Measurements from ENCODE around the gene PXMP4. TPM values are rescaled to one million over a fixed set of nuclear protein-coding genes. Genes with fewer than 3 reads are reported as not detected.
"Not testable (repeated sequence)": the region's sequence is repeated elsewhere in the genome, so short reads cannot be mapped to it uniquely, and the experiment has no call there.

Gene PXMP4
- total and polyA plus RNA-seq, 8 donors, result 11.6 to 47.5 (median 15.1) TPM

- Histone ChIP-seq H3K4me1 (no peaks in the 10 kb centered on the region), H3K27ac (no peak overlapping the region), H3K36me3 (peaks cover 0 to 25% of the 10 kb centered on the region in 2 donors), H3K9me3 (peaks cover 0 to 3% of the 10 kb centered on the region in 2 donors), H3K4me3 (no peak overlapping the region), H3K27me3 (no peaks in the 10 kb centered on the region)
- TF ChIP-seq, protein P1, sequence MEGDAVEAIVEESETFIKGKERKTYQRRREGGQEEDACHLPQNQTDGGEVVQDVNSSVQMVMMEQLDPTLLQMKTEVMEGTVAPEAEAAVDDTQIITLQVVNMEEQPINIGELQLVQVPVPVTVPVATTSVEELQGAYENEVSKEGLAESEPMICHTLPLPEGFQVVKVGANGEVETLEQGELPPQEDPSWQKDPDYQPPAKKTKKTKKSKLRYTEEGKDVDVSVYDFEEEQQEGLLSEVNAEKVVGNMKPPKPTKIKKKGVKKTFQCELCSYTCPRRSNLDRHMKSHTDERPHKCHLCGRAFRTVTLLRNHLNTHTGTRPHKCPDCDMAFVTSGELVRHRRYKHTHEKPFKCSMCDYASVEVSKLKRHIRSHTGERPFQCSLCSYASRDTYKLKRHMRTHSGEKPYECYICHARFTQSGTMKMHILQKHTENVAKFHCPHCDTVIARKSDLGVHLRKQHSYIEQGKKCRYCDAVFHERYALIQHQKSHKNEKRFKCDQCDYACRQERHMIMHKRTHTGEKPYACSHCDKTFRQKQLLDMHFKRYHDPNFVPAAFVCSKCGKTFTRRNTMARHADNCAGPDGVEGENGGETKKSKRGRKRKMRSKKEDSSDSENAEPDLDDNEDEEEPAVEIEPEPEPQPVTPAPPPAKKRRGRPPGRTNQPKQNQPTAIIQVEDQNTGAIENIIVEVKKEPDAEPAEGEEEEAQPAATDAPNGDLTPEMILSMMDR (IDR thresholded peaks at IDR 0.05), result no peak
- intact Hi-C loops (cut with DNase I), result no loop called here
- ATAC-seq, result peak; percentile 69
- peak in 1 of 4 donors; percentile 59 for DNase-seq
Measured at GRCh38 chr20:33702861-33703260, 17.2 kb downstream of the PXMP4 start.

GRCh38 chr20:33701629-33702450 is 18.3 kb downstream of the PXMP4 start:
- Histone ChIP-seq H3K4me3 (no peak overlapping the region), H3K27ac (no peak overlapping the region), H3K36me3 (peaks cover 0 to 14% of the 10 kb centered on the region in 2 donors), H3K4me1 (no peaks in the 10 kb centered on the region), H3K27me3 (no peaks in the 10 kb centered on the region), H3K9me3 (peaks cover 0 to 3% of the 10 kb centered on the region in 2 donors)
- DNase-seq (peak in 1 of 4 donors; percentile 24), ATAC-seq (no peak)
- intact Hi-C loops (cut with DNase I), result no loop called here
- TF ChIP-seq, protein P1 (IDR thresholded peaks at IDR 0.05), result no peak

GRCh38 chr20:33700696-33701441 is 19.2 kb downstream of the PXMP4 start:
- H3K36me3 ChIP-seq; H3K27ac ChIP-seq; ATAC-seq; intact Hi-C loops (cut with DNase I); H3K9me3 ChIP-seq; H3K27me3 ChIP-seq; H3K4me3 ChIP-seq; H3K4me1 ChIP-seq: not testable (repeated sequence)
- peak in 1 of 4 donors; percentile 51 for DNase-seq

DNA sequence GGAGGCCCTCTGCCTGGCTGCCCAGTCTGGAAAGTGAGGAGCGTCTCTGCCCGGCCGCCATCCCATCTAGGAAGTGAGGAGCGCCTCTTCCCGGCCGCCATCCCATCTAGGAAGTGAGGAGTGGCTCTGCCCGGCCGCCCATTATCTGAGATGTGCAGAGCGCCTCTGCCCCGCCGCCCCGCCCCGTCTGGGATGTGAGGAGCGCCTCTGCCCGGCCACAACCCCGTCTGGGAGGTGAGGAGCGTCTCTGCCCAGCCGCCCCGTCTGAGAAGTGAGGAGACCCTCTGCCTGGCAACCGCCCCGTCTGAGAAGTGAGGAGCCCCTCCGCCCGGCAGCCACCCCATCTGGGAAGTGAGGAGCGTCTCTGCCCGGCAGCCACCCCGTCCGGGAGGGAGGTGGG is 21.1 kb downstream of the PXMP4 start:
- H3K27ac ChIP-seq; H3K9me3 ChIP-seq; H3K4me3 ChIP-seq; H3K27me3 ChIP-seq; H3K4me1 ChIP-seq; ATAC-seq; H3K36me3 ChIP-seq; intact Hi-C loops (cut with DNase I): not testable (repeated sequence)
- DNase-seq, result peak in 1 of 4 donors; percentile 60

DNA sequence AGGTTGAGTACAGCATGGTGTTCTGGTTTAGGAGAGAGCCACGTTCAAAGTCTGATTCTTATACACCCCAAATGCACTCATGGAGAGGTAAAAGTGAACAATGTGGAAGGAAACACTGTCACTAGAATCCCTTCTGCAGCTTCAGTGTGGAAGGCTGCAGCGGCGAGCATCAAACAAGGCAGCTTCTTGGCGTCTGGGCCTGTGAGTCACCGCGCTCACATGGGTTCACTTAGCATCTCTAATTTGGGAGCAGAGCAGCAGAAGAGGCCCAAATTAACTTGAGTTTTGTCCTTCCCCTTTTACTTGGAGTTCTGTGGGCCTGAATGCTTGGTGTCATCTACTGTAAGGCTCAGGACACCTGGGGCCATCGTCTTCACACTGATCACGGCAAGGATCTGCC is 23.0 kb downstream of the PXMP4 start:
- ATAC-seq, result no peak
- Histone ChIP-seq H3K27ac (no peak overlapping the region), H3K4me1 (peaks cover 0 to 2% of the 10 kb centered on the region in 2 donors), H3K4me3 (no peak overlapping the region), H3K27me3 (no peaks in the 10 kb centered on the region), H3K9me3 (peaks cover 0 to 3% of the 10 kb centered on the region in 2 donors), H3K36me3 (no peaks in the 10 kb centered on the region)
- peak in 1 of 4 donors; percentile 24 for DNase-seq
- intact Hi-C loops (cut with DNase I), result no loop called here
- TF ChIP-seq, protein P1 (IDR thresholded peaks at IDR 0.05), result no peak

- H3K27ac ChIP-seq, result no peak overlapping the region
- H3K27me3 ChIP-seq, result no peaks in the 10 kb centered on the region
- ATAC-seq (no peak), DNase-seq (no peak)
- TF ChIP-seq, protein P1 (IDR thresholded peaks at IDR 0.05), result no peak
- peaks cover 0 to 3% of the 10 kb centered on the region in 2 donors for H3K9me3 ChIP-seq
- H3K4me1 ChIP-seq, result peaks cover 0 to 2% of the 10 kb centered on the region in 2 donors
- H3K36me3 ChIP-seq, result no peaks in the 10 kb centered on the region
- intact Hi-C loops (cut with DNase I), result no loop called here
- H3K4me3 ChIP-seq, result no peak overlapping the region
Measured at GRCh38 chr20:33696448-33696847, 23.7 kb downstream of the PXMP4 start.

All from left lung (tissue), 10 donors.